Subcutaneous abdominal adipose tissue (tissue), 5 donors: Measurements from ENCODE around the gene LRRC4B.

Experiments
- H3K27ac ChIP-seq: one replicate; pipeline ENCODE4 v1.7.0; 2013; ENCODE audit warnings: low read depth, mild to moderate bottlenecking, inconsistent platforms, low read length, moderate library complexity
- H3K27me3 ChIP-seq, 5 donors: one replicate each; pipeline ENCODE4 v1.7.0; 2013; ENCODE audit warnings: low read length in 5 of 5, inconsistent platforms in 1 of 5; ENCODE audit not compliant: control insufficient read depth in 5 of 5, insufficient read depth in 4 of 5
- H3K36me3 ChIP-seq, 5 donors: one replicate each; pipeline ENCODE4 v1.7.0; 2013; ENCODE audit warnings: low read length in 5 of 5; ENCODE audit not compliant: control insufficient read depth in 5 of 5, insufficient read depth in 5 of 5
- H3K4me1 ChIP-seq, 5 donors: one replicate each; pipeline ENCODE4 v1.7.0; 2013; ENCODE audit warnings: low read length in 5 of 5, mild to moderate bottlenecking in 3 of 5, moderate library complexity in 1 of 5; ENCODE audit not compliant: control insufficient read depth in 5 of 5, insufficient read depth in 5 of 5
- H3K4me3 ChIP-seq, 5 donors: one replicate each; pipeline ENCODE4 v1.7.0; 2013; ENCODE audit warnings: low read length in 5 of 5, low read depth in 1 of 5
- H3K9ac ChIP-seq, 5 donors: one replicate each; pipeline ENCODE4 v1.7.0; 2013; ENCODE audit warnings: low read length in 5 of 5, mild to moderate bottlenecking in 4 of 5, moderate library complexity in 3 of 5
- H3K9me3 ChIP-seq, 5 donors: one replicate each; pipeline ENCODE4 v1.7.0; 2013; ENCODE audit warnings: low read length in 5 of 5; ENCODE audit not compliant: control insufficient read depth in 5 of 5
- donor health status: healthy.
- donor health status: healthy.
- donor health status: healthy.
- donor health status: healthy.
- donor health status: healthy.

LRRC4B gene

DNA sequence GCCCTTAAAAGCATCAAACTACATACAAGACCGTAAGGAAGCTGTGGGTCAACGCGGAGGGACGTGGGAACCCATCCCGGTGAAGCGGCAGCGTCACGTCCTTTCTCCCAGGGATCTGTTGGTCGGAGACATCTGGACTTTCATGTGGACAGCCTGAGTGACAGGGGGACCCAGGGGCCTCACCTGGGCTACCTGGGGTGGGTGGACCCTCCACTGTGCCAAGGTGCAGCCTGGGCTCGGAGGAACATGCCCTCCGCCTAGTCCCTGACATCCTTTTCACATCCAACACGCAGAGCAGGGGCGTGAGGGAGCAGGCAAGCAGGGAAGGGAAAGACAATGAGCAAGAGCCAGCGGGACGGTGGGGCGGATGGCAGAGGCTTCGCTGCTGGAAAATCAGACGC, 77.8 kb downstream of the LRRC4B start:
- Histone ChIP-seq H3K4me1 (peaks cover 0 to 14% (median 4%) of the 10 kb centered on the region in 5 donors), H3K27ac (no peak overlapping the region), H3K9ac (no peak overlapping the region), H3K36me3 (peaks cover 0 to under 1% (median 0%) of the 10 kb centered on the region in 5 donors), H3K4me3 (no peak overlapping the region), H3K9me3 (peaks cover 0 to 3% (median 0%) of the 10 kb centered on the region in 5 donors), H3K27me3 (peaks cover 14 to 52% (median 30%) of the 10 kb centered on the region in 5 donors)

DNA sequence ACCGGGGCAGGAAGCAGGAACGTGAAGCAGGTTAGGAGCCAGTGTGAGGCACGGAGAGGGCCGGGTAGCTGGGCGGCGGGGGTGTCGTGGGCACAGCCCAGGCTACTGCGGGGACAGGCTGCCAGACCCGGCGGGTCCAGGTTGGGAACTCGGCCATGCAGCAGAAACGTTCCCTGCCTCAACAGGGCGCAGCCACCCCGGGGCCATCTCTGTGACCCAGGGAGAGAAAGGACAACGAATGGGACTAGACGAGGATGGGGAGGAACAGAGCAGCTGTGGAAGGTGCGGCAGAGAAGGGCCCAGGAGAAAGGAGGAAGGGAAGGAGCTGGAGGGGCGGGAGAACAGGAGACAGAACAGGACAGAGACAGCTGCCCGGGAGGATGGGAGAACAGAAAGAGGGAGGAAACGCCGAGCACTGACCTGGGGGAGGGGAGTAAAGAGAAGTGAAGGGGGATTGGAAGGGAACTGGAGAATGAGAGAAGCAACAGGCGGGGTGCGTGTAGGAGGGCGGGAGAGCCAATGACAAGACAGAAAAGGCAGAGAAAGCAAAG, 78.7 kb downstream of the LRRC4B start:
- peaks cover 0 to 6% (median 0%) of the 10 kb centered on the region in 5 donors for H3K36me3 ChIP-seq
- peaks cover 14 to 44% (median 29%) of the 10 kb centered on the region in 5 donors for H3K27me3 ChIP-seq
- no peak overlapping the region for H3K27ac ChIP-seq
- H3K9ac ChIP-seq: no peak overlapping the region
- no peak overlapping the region for H3K4me3 ChIP-seq
- H3K9me3 ChIP-seq: peaks cover 0 to 3% (median 0%) of the 10 kb centered on the region in 5 donors
- H3K4me1 ChIP-seq: peaks cover 0 to 14% (median 4%) of the 10 kb centered on the region in 5 donors

GRCh38 chr19:50488389-50489194, 79.6 kb downstream of the LRRC4B start:
- no peak overlapping the region for H3K4me3 ChIP-seq
- peaks cover 14 to 43% (median 27%) of the 10 kb centered on the region in 5 donors for H3K27me3 ChIP-seq
- peaks cover 0 to 10% (median 0%) of the 10 kb centered on the region in 5 donors for H3K36me3 ChIP-seq
- no peak overlapping the region for H3K9ac ChIP-seq
- peaks cover 0 to 14% (median 4%) of the 10 kb centered on the region in 5 donors for H3K4me1 ChIP-seq
- no peak overlapping the region for H3K27ac ChIP-seq
- peaks cover 0 to 3% (median 0%) of the 10 kb centered on the region in 5 donors for H3K9me3 ChIP-seq

DNA sequence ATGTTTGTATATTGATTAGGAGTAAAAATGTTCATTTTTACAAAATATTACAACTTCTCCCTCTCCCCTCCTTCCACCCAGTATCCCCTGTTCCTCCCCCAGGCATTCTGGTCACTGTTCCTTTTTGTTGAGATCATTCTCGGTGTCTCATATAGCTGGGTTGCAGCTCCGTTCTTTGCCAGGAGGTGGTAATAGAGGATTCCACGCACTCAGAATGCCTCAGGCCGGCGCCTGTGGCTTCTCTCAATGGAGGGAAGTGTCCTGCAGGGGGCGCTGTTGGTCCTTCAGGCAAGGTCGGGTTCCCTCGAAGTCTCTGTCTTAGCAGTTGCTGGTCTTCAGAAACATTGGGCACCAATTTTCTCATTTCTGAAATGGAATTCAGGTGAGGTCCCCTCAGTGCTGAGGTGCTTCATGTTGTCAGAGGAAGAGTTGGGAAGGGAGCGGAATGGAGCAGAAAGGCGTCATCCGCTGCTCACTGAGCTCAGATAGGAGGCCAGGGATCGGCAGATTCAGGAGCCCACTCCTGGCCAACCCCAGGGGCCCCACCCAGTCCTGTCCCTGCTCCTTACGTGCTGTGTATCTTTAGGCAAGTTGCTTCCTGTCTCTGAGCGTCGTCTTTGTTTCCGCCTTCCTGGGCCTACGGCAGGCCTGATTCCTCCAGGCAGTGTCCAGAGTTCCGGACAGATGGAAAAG, 81.3 kb downstream of the LRRC4B start:
- no peak overlapping the region for H3K4me3 ChIP-seq
- no peak overlapping the region for H3K27ac ChIP-seq
- no peak overlapping the region for H3K9ac ChIP-seq
- peaks cover 0 to 9% (median 4%) of the 10 kb centered on the region in 5 donors for H3K4me1 ChIP-seq
- H3K36me3 ChIP-seq: peaks cover 0 to 25% (median 14%) of the 10 kb centered on the region in 5 donors
- peaks cover 0 to 3% (median 0%) of the 10 kb centered on the region in 5 donors for H3K9me3 ChIP-seq
- peaks cover 14 to 38% (median 23%) of the 10 kb centered on the region in 5 donors for H3K27me3 ChIP-seq

DNA sequence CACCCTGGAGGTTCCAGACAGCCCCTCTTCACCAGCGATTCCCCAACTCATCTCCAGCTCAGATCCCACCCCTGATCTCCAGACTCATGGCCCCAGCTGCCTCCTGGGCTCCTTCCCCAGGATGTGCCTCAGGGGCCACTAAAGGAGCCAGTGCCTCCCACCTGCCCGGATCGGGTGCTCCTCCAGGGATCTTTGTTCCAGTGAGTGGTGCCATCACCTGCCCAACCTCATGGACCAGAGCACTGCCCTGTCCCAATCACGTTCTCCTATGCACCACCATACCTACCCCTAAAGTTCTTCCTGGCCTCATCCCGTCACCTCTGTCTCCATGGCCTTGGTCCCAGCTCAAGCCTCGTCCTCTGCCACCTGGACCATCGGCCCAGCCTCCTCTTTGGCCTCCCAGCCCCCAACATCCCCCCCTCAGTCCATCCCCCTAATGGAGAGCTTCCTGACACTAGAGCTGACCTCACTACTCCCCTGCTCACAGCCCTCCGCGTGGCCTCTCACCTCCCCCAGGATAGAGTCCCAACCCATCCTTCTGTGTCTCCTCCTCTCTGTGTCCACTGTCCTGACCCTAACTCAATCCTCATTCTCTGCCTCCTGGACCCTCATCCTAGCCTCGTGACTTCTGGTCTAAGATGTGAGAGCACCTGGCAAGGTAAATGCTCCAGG, 82.8 kb downstream of the LRRC4B start:
- peaks cover 0 to 1% (median 0%) of the 10 kb centered on the region in 5 donors for H3K9me3 ChIP-seq
- peaks cover 7 to 26% (median 19%) of the 10 kb centered on the region in 5 donors for H3K27me3 ChIP-seq
- no peak overlapping the region for H3K9ac ChIP-seq
- H3K4me3 ChIP-seq: no peak overlapping the region
- no peak overlapping the region for H3K27ac ChIP-seq
- peaks cover 0 to 7% (median 0%) of the 10 kb centered on the region in 5 donors for H3K4me1 ChIP-seq
- H3K36me3 ChIP-seq: peaks cover 0 to 41% (median 29%) of the 10 kb centered on the region in 5 donors

- Histone ChIP-seq H3K4me1 (peaks cover 0 to 5% (median under 1%) of the 10 kb centered on the region in 5 donors), H3K4me3 (no peak overlapping the region), H3K27me3 (peaks cover 4 to 12% (median 10%) of the 10 kb centered on the region in 5 donors), H3K9me3 (no peaks in the 10 kb centered on the region), H3K36me3 (peaks cover 0 to 56% (median 50%) of the 10 kb centered on the region in 5 donors), H3K27ac (no peak overlapping the region), H3K9ac (peak overlapping the region in 1 of 5 donors; percentile 28)
Observed at GRCh38 chr19:50482916-50483315, 85.3 kb downstream of the LRRC4B start.

DNA sequence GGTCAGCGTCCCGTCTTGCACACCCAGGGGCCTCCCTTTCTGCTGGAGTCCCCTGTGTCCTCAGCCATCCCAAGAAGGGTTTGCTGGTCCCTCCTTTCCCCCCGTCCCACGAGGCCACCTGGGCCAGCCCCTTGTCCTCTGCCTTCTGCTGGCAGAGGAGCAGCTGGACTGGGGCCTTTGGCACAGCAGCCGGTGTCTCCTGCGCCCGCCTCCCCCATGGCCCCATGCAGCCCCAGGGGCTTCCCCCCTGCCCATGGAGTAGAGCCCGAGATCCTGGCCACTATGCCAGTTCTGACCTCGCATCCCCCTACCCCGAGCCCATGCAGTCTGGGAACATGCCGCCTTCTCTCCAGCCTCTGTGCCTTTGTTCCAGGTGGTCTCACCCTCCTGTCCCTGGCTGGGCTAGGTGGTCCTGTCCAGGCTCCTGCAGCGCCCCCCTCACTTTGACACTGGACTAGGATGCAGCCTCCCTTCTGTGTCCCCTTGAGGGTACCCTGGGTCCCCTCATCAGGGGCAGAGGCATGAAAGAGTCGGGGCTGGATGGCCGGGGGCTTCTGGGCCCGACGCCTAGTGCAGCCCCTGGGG, 85.9 kb downstream of the LRRC4B start:
- Histone ChIP-seq H3K27ac (no peak overlapping the region), H3K27me3 (peaks cover 0 to 8% (median 6%) of the 10 kb centered on the region in 5 donors), H3K36me3 (peaks cover 0 to 56% (median 50%) of the 10 kb centered on the region in 5 donors), H3K4me3 (no peak overlapping the region), H3K9ac (no peak overlapping the region), H3K9me3 (no peaks in the 10 kb centered on the region), H3K4me1 (peaks cover 2 to 10% (median 6%) of the 10 kb centered on the region in 5 donors)

DNA sequence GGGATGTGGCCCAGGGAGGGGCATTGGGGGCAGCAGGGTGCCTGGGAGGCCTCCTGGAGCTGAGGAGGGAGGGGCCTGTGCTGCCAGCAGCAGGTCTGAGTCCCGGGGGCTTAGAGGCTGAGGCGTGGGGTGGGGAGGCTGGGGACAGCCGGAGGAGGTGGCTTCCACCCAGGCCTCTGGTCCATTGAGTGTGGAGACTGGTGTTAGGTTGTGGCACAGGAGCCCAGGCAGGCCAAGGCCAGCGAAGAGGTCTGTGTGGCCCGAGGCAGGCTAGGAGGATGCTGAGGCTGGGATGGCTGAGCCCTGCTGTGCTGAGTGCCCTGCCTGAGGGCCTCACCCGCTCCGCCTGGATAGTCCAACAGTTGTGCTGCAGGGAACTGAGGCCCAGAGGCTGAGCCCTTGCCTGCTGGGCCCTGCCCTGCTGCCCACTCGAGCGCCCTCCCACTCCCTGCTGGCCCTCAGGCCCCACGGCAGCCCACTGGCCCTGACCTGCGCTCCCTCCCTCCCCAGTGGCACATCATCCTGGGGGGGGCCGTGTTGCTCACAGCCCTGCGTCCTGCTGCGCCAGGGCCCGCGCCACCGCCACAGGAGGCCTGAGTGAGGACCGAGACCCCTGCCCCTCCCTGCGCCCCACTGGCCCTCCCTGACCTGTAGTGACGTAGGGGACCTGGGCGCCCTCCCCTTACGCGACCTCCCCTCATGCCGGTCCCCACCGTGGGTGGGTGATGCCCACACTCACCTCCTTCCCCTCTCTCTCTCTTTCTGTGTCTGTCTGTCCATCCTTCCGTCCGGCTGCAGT, 86.7 kb downstream of the LRRC4B start:
- H3K27ac ChIP-seq: no peak overlapping the region
- no peak overlapping the region for H3K4me3 ChIP-seq
- H3K9ac ChIP-seq: no peak overlapping the region
- no peaks in the 10 kb centered on the region for H3K9me3 ChIP-seq
- H3K27me3 ChIP-seq: no peaks in the 10 kb centered on the region
- peaks cover 3 to 18% (median 14%) of the 10 kb centered on the region in 5 donors for H3K4me1 ChIP-seq
- H3K36me3 ChIP-seq: peaks cover 0 to 56% (median 50%) of the 10 kb centered on the region in 5 donors
